ENCODE results near the gene KLHL25.

Gene KLHL25

DNA sequence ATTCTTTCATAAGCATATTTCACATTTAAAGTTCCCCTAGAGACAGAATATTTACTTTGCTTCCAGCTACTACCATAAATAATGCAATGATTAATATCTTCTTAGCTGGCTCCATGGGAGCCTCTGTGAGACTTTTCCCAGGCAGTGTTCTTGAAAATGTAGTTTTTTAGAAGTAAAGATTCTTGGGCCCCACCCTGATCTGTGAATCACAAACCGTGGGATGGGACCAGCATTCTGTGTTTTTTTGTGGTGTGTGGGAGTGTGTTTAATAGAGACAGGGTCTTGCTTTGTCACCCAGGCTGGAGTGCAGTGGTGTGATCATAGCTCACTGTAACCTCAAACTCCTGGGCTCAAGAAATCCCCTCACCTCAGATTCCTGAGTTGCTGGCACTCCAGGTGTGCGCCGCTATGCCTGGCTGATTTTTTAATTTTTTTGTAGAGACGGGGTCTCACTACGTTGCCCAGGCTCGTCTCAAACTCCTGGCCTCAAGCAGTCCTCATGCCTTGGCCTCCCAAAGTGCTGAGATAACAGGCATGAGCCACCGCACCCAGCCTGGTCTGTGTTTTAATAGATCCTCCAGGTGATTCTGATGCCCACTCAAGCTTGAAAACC, 83.0 kb downstream of the KLHL25 start:
- DNase-seq: no peak

DNA sequence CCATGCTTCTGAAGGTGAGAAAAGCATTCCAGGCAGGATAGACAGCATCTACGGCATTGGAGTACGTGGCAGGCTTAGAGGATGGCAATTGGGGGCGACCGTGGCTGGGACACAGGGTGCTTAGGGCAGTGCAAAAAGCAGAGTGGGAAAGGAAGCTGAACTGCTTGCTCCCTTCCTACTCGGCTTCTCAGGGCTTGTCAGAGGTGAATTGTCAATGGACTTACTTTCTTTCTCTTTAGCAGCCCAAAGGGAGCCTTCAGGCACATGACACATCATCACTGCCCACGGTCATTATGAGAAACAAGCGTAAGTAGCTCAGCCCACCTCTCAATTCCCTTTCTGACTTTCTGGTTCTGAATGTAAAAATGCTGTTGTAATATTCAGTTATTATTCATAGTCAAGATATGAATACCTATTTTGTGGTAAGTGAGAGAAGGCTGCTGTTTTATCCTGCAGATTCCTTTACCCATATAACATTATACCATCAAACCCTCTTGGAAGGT, 84.3 kb downstream of the KLHL25 start:
- no peak for DNase-seq
